Parathyroid adenoma (tissue), 2 donors: Measurements from ENCODE around the gene LTC4S.
A peak's percentile ranks its signal among the peaks of the same experiment; 100 is the strongest.

Experiments
- H2AFZ ChIP-seq: fragments of 300-600 bp; sonication (generic); one replicate; pipeline ENCODE4 v1.7.0; 2017; ENCODE audit warnings: antibody characterized with exemption, mild to moderate bottlenecking
- H3K27ac ChIP-seq: fragments of 300-600 bp; sonication (generic); one replicate; pipeline ENCODE4 v1.7.0; 2017
- H3K27me3 ChIP-seq: fragments of 300-600 bp; sonication (generic); one replicate; pipeline ENCODE4 v1.7.0; 2017; ENCODE audit warnings: low read length; ENCODE audit not compliant: control insufficient read depth, insufficient read depth
- H3K36me3 ChIP-seq: fragments of 300-600 bp; sonication (generic); one replicate; pipeline ENCODE4 v1.7.0; 2017; ENCODE audit warnings: low read length; ENCODE audit not compliant: control insufficient read depth, insufficient read depth
- H3K4me1 ChIP-seq: fragments of 300-600 bp; sonication (generic); one replicate; pipeline ENCODE4 v1.7.0; 2017; ENCODE audit warnings: control low read depth
- H3K4me2 ChIP-seq: fragments of 300-600 bp; sonication (generic); one replicate; pipeline ENCODE4 v1.7.0; 2017; ENCODE audit warnings: low read length
- H3K4me3 ChIP-seq: fragments of 300-600 bp; sonication (generic); one replicate; pipeline ENCODE4 v1.7.0; 2017; ENCODE audit warnings: low read depth, low read length
- H3K79me2 ChIP-seq: fragments of 300-600 bp; sonication (generic); one replicate; pipeline ENCODE4 v1.7.0; 2017; ENCODE audit warnings: control low read depth
- H3K9ac ChIP-seq: fragments of 300-600 bp; sonication (generic); one replicate; pipeline ENCODE4 v1.7.0; 2017; ENCODE audit warnings: mild to moderate bottlenecking
- H3K9me3 ChIP-seq: fragments of 300-600 bp; sonication (generic); one replicate; pipeline ENCODE4 v1.7.0; 2017; ENCODE audit warnings: low read length; ENCODE audit not compliant: control insufficient read depth
- CTCF ChIP-seq: fragments of 300-600 bp; sonication (generic); IDR thresholded peaks from one replicate; pipeline ENCODE4 v1.7.0; 2017; ENCODE audit warnings: antibody characterized with exemption, mild to moderate bottlenecking
- donor health status: primary hyperparathyroidism.

The LTC4S gene

GRCh38 chr5:179819296-179820126, 25.7 kb downstream of the LTC4S start:
- H3K79me2 ChIP-seq, result peaks cover 20% of the 10 kb centered on the region
- H3K4me2 ChIP-seq, result peak overlapping the region; percentile 79
- H2AFZ ChIP-seq, result peak overlapping the region; percentile 90
- no peaks in the 10 kb centered on the region for H3K27me3 ChIP-seq
- H3K27ac ChIP-seq, result peak overlapping the region; percentile 96
- no peaks in the 10 kb centered on the region for H3K9me3 ChIP-seq
- H3K9ac ChIP-seq, result no peak overlapping the region
- H3K4me1 ChIP-seq, result peaks cover 31% of the 10 kb centered on the region
- TF ChIP-seq CTCF, result no peak
- peak overlapping the region; percentile 74 for H3K4me3 ChIP-seq
- H3K36me3 ChIP-seq, result no peaks in the 10 kb centered on the region

GRCh38 chr5:179820127-179820482, 26.3 kb downstream of the LTC4S start:
- no peaks in the 10 kb centered on the region for H3K36me3 ChIP-seq
- TF ChIP-seq CTCF, result no peak
- H3K79me2 ChIP-seq, result peaks cover 20% of the 10 kb centered on the region
- H3K9me3 ChIP-seq, result no peaks in the 10 kb centered on the region
- no peaks in the 10 kb centered on the region for H3K27me3 ChIP-seq
- peaks cover 31% of the 10 kb centered on the region for H3K4me1 ChIP-seq
- no peak overlapping the region for H3K9ac ChIP-seq
- H3K4me3 ChIP-seq, result peak overlapping the region; percentile 74
- H3K27ac ChIP-seq, result peak overlapping the region; percentile 96
- peak overlapping the region; percentile 90 for H2AFZ ChIP-seq
- peak overlapping the region; percentile 79 for H3K4me2 ChIP-seq

- H3K27ac ChIP-seq, result peak within 1 kb of the TSS; percentile 96
- peak within 1 kb of the TSS; percentile 90 for H2AFZ ChIP-seq
- H3K27me3 ChIP-seq, result no peaks in the 10 kb centered on the region
- no peak for TF ChIP-seq CTCF
- no peaks in the 10 kb centered on the region for H3K9me3 ChIP-seq
- peak within 1 kb of the TSS; percentile 74 for H3K4me3 ChIP-seq
- peak within 1 kb of the TSS; percentile 79 for H3K4me2 ChIP-seq
- peaks cover 31% of the 10 kb centered on the region for H3K4me1 ChIP-seq
- H3K79me2 ChIP-seq, result peaks cover 23% of the 10 kb centered on the region
- peak within 1 kb of the TSS; percentile 93 for H3K9ac ChIP-seq
- no peaks in the 10 kb centered on the region for H3K36me3 ChIP-seq
Measured at GRCh38 chr5:179820483-179821297, 26.9 kb downstream of the LTC4S start, which contains the start of gene SQSTM1. Gene SQSTM1, plus strand, starts transcription at chr5:179820905. Its CDS starts 32 bp downstream, at chr5:179820937.

GRCh38 chr5:179821298-179822058, 27.7 kb downstream of the LTC4S start:
- Histone ChIP-seq H3K27me3 (no peaks in the 10 kb centered on the region), H3K9me3 (no peaks in the 10 kb centered on the region), H3K36me3 (no peaks in the 10 kb centered on the region), H3K4me2 (peak overlapping the region; percentile 79), H3K4me3 (peak overlapping the region; percentile 74), H3K79me2 (peaks cover 25% of the 10 kb centered on the region), H3K4me1 (peaks cover 31% of the 10 kb centered on the region), H3K9ac (peak overlapping the region; percentile 93), H3K27ac (peak overlapping the region; percentile 96), H2AFZ (peak overlapping the region; percentile 90)
- TF ChIP-seq CTCF, result peak; percentile 24
